ENCODE results near the gene KLHL29.

The KLHL29 gene

GRCh38 chr2:23351388-23352141, 33.4 kb upstream of the KLHL29 start:
- Histone ChIP-seq H3K9me3 (ENCODE audit: insufficient read depth, low read length, severe bottlenecking) (no peaks in the 10 kb centered on the region), H3K4me1 (ENCODE audit: insufficient read depth, low read length) (no peaks in the 10 kb centered on the region), H3K4me2 (ENCODE audit: insufficient read depth, low read length) (no peak overlapping the region), H3K4me3 (ENCODE audit: low read depth in 1 of 2, low read length in 2 of 2) (no peak overlapping the region), H3K27ac (ENCODE audit: low read length) (no peak overlapping the region), H4K20me1 (ENCODE audit: insufficient read depth, low read length) (no peaks in the 10 kb centered on the region), H3K36me3 (ENCODE audit: insufficient read depth, low read length) (no peaks in the 10 kb centered on the region), H3K79me2 (ENCODE audit: insufficient read depth, low read length) (no peaks in the 10 kb centered on the region), H3K9ac (ENCODE audit: low read depth, low read length) (no peak overlapping the region), H2AFZ (ENCODE audit: low read depth, low read length) (no peak overlapping the region), H3K27me3 (ENCODE audit: insufficient read depth, low read length, poor library complexity) (no peaks in the 10 kb centered on the region)
- ATAC-seq (ENCODE audit: insufficient read depth, low read depth) (peak; percentile 58; the same call in 1 of the 3 replicates), DNase-seq (peak; percentile 29)
- TF ChIP-seq EZH2 (IDR thresholded peaks at IDR 0.05; ENCODE audit: borderline replicate concordance, low read depth, low read length, severe bottlenecking) (no peak), CTCF (IDR thresholded peaks at IDR 0.05; ENCODE audit: borderline replicate concordance, extremely low read depth, low read length, poor library complexity, severe bottlenecking) (peak; percentile 48)

GRCh38 chr2:23354554-23354953, 30.4 kb upstream of the KLHL29 start:
- ATAC-seq (ENCODE audit: insufficient read depth, low read depth) (no peak), DNase-seq (no peak)
- Histone ChIP-seq H3K79me2 (ENCODE audit: insufficient read depth, low read length) (no peaks in the 10 kb centered on the region), H3K27me3 (ENCODE audit: insufficient read depth, low read length, poor library complexity) (peaks cover 2% of the 10 kb centered on the region), H3K27ac (ENCODE audit: low read length) (no peak overlapping the region), H3K4me1 (ENCODE audit: insufficient read depth, low read length) (no peaks in the 10 kb centered on the region), H3K9me3 (ENCODE audit: insufficient read depth, low read length, severe bottlenecking) (no peaks in the 10 kb centered on the region), H3K4me2 (ENCODE audit: insufficient read depth, low read length) (no peak overlapping the region), H3K36me3 (ENCODE audit: insufficient read depth, low read length) (no peaks in the 10 kb centered on the region), H3K9ac (ENCODE audit: low read depth, low read length) (no peak overlapping the region), H2AFZ (ENCODE audit: low read depth, low read length) (no peak overlapping the region), H4K20me1 (ENCODE audit: insufficient read depth, low read length) (no peaks in the 10 kb centered on the region), H3K4me3 (ENCODE audit: low read depth in 1 of 2, low read length in 2 of 2) (no peak overlapping the region)
- TF ChIP-seq EZH2 (IDR thresholded peaks at IDR 0.05; ENCODE audit: borderline replicate concordance, low read depth, low read length, severe bottlenecking), result no peak
- TF ChIP-seq CTCF (IDR thresholded peaks at IDR 0.05; ENCODE audit: borderline replicate concordance, extremely low read depth, low read length, poor library complexity, severe bottlenecking), result no peak

- Histone ChIP-seq H3K4me3 (ENCODE audit: low read depth in 1 of 2, low read length in 2 of 2) (no peak overlapping the region), H3K9ac (ENCODE audit: low read depth, low read length) (no peak overlapping the region), H3K79me2 (ENCODE audit: insufficient read depth, low read length) (no peaks in the 10 kb centered on the region), H3K9me3 (ENCODE audit: insufficient read depth, low read length, severe bottlenecking) (no peaks in the 10 kb centered on the region), H3K36me3 (ENCODE audit: insufficient read depth, low read length) (no peaks in the 10 kb centered on the region), H3K4me2 (ENCODE audit: insufficient read depth, low read length) (no peak overlapping the region), H4K20me1 (ENCODE audit: insufficient read depth, low read length) (no peaks in the 10 kb centered on the region), H3K27ac (ENCODE audit: low read length) (no peak overlapping the region), H3K27me3 (ENCODE audit: insufficient read depth, low read length, poor library complexity) (peaks cover 6% of the 10 kb centered on the region), H2AFZ (ENCODE audit: low read depth, low read length) (no peak overlapping the region), H3K4me1 (ENCODE audit: insufficient read depth, low read length) (no peaks in the 10 kb centered on the region)
- no peak for ATAC-seq (ENCODE audit: insufficient read depth, low read depth)
- no peak for TF ChIP-seq EZH2 (IDR thresholded peaks at IDR 0.05; ENCODE audit: borderline replicate concordance, low read depth, low read length, severe bottlenecking)
- no peak for TF ChIP-seq CTCF (IDR thresholded peaks at IDR 0.05; ENCODE audit: borderline replicate concordance, extremely low read depth, low read length, poor library complexity, severe bottlenecking)
- DNase-seq, result no peak
Observed at GRCh38 chr2:23355001-23355400, 30.0 kb upstream of the KLHL29 start.

Measured in DND-41 (cell line).